Bronchial epithelial cell (primary cell): Measurements from ENCODE around the gene PRKRA. TPM values are rescaled to one million over a fixed set of nuclear protein-coding genes. Genes with fewer than 3 reads are reported as not detected.

Experiments
- DNase-seq: peaks from one replicate; pipeline ENCODE4 v3.0.0-alpha.2; 2010; ENCODE audit warnings: low read depth
- FAIRE-seq: peaks from 2 replicates; lab custom pipeline; 2011; peaks lifted over from hg19 to GRCh38; lab: Jason Lieb, UNC
- H3K27me3 ChIP-seq: 2 replicates; pipeline ENCODE4 v1.5.1; 2011; ENCODE audit warnings: low read length; ENCODE audit not compliant: control insufficient read depth, insufficient read depth
- H3K36me3 ChIP-seq: 2 replicates; pipeline ENCODE4 v1.5.1; 2011; ENCODE audit warnings: low read length; ENCODE audit not compliant: control insufficient read depth, insufficient read depth
- H3K4me3 ChIP-seq: 2 replicates; pipeline ENCODE4 v1.5.1; 2011; ENCODE audit warnings: mild to moderate bottlenecking, low read depth, low read length, control low read depth
- CTCF ChIP-seq: IDR thresholded peaks from 2 replicates; pipeline ENCODE4 v1.5.1; 2011; ENCODE audit warnings: mild to moderate bottlenecking, moderate library complexity, low read length, control low read depth, inconsistent platforms; ENCODE audit not compliant: insufficient read depth, severe bottlenecking
- total RNA-seq: library from RNA; depleted of rRNA; stranded (reverse); fragments of >200 nt; gene quantifications from 2 replicates; pipeline ENCODE4 v1.2.1, GENCODE V29; 2014

PRKRA gene
- total RNA-seq, 1 donor from 2014 or later, result 45.5 TPM

DNA sequence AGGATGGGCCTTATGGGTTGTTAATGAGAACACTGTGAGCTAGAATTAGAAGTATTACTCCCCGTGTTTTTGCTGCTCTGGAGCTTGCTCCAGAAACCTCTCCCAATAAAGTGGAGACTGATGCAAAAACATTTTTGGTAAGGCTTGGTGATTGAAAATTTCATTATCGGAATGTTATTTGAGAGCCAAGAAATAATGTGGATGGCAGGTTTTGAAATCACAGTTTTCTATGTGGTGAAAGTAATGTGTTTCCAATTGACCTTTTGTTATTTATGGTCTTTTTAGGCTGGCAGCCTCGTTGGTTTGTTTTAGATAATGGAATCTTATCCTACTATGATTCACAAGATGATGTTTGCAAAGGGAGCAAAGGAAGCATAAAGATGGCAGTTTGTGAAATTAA is 34.4 kb upstream of the PRKRA start:
- DNase-seq (no peak), FAIRE-seq (no peak)
- TF ChIP-seq CTCF, result no peak
- Histone ChIP-seq H3K4me3 (no peak overlapping the region), H3K27me3 (no peaks in the 10 kb centered on the region), H3K36me3 (no peaks in the 10 kb centered on the region)

- no peaks in the 10 kb centered on the region for H3K36me3 ChIP-seq
- H3K4me3 ChIP-seq, result no peak overlapping the region
- no peaks in the 10 kb centered on the region for H3K27me3 ChIP-seq
- DNase-seq (peak; percentile 39), FAIRE-seq (no peak)
- TF ChIP-seq CTCF, result no peak
Measured at GRCh38 chr2:178484245-178485041, 33.5 kb upstream of the PRKRA start.

DNA sequence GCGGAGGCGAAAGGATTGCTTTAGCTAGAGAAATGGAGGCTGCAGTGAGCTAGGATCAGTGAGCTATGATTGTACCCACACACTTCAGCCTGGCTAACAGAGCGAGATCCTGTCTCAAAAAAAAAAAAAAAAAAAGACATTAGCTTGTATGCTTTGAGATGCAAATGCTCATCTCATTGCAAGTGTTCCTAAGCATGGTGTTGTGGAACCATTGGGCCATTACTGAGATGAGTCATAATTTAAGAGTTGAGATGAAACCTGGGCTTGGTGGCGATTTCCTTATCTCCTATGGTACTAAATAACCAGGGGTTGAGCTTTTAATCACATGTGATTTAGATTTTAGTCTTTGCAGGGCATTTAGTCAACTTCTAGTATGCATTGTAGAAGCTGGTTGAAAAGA is 31.5 kb upstream of the PRKRA start:
- TF ChIP-seq CTCF, result no peak
- DNase-seq (no peak), FAIRE-seq (no peak)
- Histone ChIP-seq H3K36me3 (no peaks in the 10 kb centered on the region), H3K27me3 (no peaks in the 10 kb centered on the region), H3K4me3 (no peak overlapping the region)

GRCh38 chr2:178480227-178481181 is 29.5 kb upstream of the PRKRA start, which contains the start of gene PLEKHA3:
Gene PLEKHA3 (plus strand): TSS chr2:178480457. CDS start chr2:178480870, 413 bp downstream.
- H3K36me3 ChIP-seq, result no peaks in the 10 kb centered on the region
- no peaks in the 10 kb centered on the region for H3K27me3 ChIP-seq
- peak; percentile 81 for DNase-seq
- TF ChIP-seq CTCF, result no peak
- peak within 1 kb of the TSS; percentile 70 for H3K4me3 ChIP-seq
- FAIRE-seq, result no peak

- Histone ChIP-seq H3K4me3 (peak overlapping the region; percentile 61), H3K36me3 (no peaks in the 10 kb centered on the region), H3K27me3 (no peaks in the 10 kb centered on the region)
- DNase-seq, result no peak
- TF ChIP-seq CTCF, result no peak
- no peak for FAIRE-seq
Measured at GRCh38 chr2:178479758-178480226, 28.8 kb upstream of the PRKRA start.
